B cell (primary cell): ENCODE data around the gene CDH20.

Experiments used
- CTCF ChIP-seq: fragments of 200-600 bp; IDR thresholded peaks from one replicate; pipeline ENCODE4 v1.8.0; 2022; ENCODE audit warnings: antibody characterized with exemption, mild to moderate bottlenecking
- EZH2 ChIP-seq: IDR thresholded peaks from 2 replicates; pipeline ENCODE4 v1.6.1; 2012; ENCODE audit warnings: borderline replicate concordance, low read depth, mild to moderate bottlenecking, moderate library complexity, low read length; ENCODE audit not compliant: insufficient read depth, poor library complexity, severe bottlenecking

DNA sequence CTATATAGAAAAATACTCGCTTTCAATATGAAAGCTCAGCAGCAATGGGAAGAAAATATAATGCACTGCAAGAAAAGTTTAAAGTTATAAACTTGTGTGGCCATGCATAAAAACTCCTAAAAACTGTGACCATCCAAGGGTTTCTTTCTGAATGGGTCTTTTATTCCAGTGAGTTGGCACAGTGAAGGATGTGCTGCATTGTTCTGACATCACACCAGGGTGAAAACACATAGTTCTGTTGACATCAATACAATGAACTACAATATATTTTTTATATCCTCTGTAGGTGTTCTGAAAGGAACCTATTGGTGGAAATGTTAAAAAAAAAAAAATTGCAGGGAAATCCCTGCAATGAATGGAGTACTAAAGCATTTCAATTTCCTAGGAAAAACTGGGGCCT lies 80.2 kb downstream of the CDH20 start:
- TF ChIP-seq EZH2 (no peak), CTCF (no peak)
